ENCODE data around the gene CNNM2.

DNA sequence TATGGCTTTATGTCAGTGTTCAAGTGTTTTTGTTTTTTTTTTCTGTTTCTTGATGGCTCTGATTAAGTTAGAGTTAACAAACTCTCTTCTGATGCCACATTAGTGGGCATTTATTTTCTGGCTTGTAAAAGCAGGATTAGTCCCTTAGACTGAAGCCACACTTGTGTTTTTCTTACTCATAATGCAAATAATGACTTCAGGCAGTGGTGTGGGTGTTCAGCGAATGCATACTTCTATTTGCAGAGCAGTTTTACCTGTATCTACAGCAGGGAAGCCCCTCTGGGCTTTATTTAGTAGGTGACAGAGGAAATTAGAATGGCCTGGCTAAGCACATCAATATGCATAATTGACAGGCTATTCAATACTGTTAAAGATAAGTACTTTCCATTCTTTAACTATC, 79.9 kb downstream of the CNNM2 start:
- TF ChIP-seq POLR2A (IDR thresholded peaks at IDR 0.05; ENCODE audit: low read depth, low read length) (no peak), TAF1 (IDR thresholded peaks at IDR 0.05; ENCODE audit: borderline replicate concordance, low read depth, low read length) (no peak), POLR2AphosphoS5 (IDR thresholded peaks at IDR 0.05; ENCODE audit: low read depth, low read length) (no peak)
